ENCODE results near the gene SYT13.

Gene SYT13

DNA sequence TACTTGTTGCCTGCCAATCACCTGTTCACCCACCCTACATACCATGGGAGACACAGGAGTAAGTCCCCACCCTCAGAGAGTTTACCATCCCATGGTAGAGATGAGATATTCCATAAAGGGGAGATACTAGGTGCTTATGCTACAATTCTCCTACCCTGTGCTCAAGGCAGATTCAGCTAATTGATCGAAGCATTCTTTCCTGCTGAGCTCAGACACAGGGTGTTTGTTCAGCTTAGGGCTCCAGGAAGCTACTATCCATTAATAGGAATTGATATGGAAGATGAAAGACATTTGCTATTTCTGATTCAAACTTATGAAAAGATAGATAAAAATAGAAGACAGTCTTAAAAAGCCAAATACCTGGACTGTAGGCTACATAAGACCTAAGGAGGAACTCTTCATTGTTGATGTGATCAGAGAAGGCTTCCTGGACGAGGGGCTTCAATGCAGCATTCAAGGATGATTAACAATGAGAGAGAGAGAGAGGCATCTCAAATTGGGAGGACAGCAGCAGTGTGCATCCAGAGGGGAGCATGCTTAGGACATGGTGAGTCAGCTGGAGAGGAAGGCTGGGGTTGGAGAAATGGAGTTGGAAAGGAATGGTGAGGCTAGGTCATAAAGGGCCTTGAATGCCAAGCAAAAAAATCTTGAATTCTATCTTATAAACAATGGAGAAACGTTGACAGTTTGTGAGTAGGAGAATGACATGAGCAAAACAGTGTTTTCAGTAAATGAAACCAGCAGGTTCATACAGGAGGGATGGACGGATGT is 15.0 kb downstream of the SYT13 start:
- TF ChIP-seq, protein P1, sequence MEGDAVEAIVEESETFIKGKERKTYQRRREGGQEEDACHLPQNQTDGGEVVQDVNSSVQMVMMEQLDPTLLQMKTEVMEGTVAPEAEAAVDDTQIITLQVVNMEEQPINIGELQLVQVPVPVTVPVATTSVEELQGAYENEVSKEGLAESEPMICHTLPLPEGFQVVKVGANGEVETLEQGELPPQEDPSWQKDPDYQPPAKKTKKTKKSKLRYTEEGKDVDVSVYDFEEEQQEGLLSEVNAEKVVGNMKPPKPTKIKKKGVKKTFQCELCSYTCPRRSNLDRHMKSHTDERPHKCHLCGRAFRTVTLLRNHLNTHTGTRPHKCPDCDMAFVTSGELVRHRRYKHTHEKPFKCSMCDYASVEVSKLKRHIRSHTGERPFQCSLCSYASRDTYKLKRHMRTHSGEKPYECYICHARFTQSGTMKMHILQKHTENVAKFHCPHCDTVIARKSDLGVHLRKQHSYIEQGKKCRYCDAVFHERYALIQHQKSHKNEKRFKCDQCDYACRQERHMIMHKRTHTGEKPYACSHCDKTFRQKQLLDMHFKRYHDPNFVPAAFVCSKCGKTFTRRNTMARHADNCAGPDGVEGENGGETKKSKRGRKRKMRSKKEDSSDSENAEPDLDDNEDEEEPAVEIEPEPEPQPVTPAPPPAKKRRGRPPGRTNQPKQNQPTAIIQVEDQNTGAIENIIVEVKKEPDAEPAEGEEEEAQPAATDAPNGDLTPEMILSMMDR (IDR thresholded peaks at IDR 0.05; ENCODE audit: low read depth, low read length) = no peak
- no peaks in the 10 kb centered on the region for H3K27me3 ChIP-seq (ENCODE audit: insufficient read depth, low read depth, severe bottlenecking)
- no peak overlapping the region for H3K4me3 ChIP-seq (ENCODE audit: low read depth, low read length)
- no peak for DNase-seq
- H3K27ac ChIP-seq = no peak overlapping the region
- no peaks in the 10 kb centered on the region for H3K9me3 ChIP-seq (ENCODE audit: severe bottlenecking)
- H3K36me3 ChIP-seq = no peaks in the 10 kb centered on the region

- Histone ChIP-seq H3K36me3 (no peaks in the 10 kb centered on the region), H3K27ac (no peak overlapping the region), H3K9me3 (ENCODE audit: severe bottlenecking) (no peaks in the 10 kb centered on the region), H3K4me3 (ENCODE audit: low read depth, low read length) (no peak overlapping the region), H3K27me3 (ENCODE audit: insufficient read depth, low read depth, severe bottlenecking) (no peaks in the 10 kb centered on the region)
- TF ChIP-seq, protein P1 (IDR thresholded peaks at IDR 0.05; ENCODE audit: low read depth, low read length) = no peak
- no peak for DNase-seq
These were observed 16.5 kb downstream of the SYT13 start for GRCh38 chr11:45269678-45270077.

DNA sequence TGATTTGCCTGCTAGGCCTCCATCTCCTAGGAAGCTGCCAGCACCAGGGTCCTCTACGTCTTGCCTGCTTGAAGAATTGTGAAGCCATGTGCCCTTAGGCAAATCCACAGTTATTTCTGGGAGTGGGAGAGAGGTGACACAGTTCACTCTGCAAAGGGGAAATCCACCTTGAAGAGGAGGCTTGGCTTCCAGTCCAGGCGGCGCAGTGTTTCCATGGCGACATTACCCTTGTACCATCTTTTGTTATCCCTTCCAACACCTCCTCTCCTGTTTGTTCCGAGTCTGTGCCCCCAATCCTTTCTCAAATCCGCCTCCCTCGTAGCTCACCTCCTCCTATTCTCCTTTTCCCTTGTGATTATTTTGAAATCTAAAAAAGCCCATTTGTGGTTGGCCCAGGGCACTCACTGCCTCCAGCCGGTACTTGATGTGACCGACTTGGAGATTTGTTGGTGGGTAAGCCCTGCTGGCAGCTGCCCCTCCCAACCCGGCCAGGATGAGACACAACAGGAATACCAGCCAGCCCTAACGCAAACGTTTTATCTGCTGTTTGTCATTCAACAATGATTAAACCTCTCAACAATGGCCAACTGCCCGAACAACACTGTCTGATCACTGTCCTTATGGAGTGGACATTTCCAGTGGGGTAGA is 18.4 kb downstream of the SYT13 start:
- Histone ChIP-seq H3K27ac (no peak overlapping the region), H3K36me3 (no peaks in the 10 kb centered on the region), H3K4me3 (ENCODE audit: low read depth, low read length) (no peak overlapping the region), H3K27me3 (ENCODE audit: insufficient read depth, low read depth, severe bottlenecking) (no peaks in the 10 kb centered on the region), H3K9me3 (ENCODE audit: severe bottlenecking) (no peaks in the 10 kb centered on the region)
- no peak for DNase-seq
- TF ChIP-seq, protein P1 (IDR thresholded peaks at IDR 0.05; ENCODE audit: low read depth, low read length) = no peak

DNA sequence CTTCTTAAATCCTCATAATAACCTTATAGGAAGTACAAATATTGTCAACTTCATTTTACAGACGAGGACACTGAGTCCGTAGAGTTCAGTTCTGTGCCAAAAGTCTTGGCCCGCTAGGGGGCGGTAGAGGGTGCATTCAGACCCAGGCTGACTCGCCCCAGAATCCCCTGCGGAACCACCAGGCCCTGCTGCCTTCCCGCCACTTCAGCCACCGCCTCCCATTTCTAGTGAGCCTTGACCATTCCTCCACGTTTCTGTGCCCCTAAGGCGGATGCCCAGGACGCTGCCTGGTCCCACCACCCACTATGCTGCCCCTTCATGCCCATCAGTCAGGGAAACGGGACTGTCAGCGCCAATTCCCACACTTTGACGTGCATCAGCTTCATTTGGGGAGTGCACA is 19.1 kb downstream of the SYT13 start:
- no peaks in the 10 kb centered on the region for H3K36me3 ChIP-seq
- no peak overlapping the region for H3K4me3 ChIP-seq (ENCODE audit: low read depth, low read length)
- H3K27ac ChIP-seq = no peak overlapping the region
- TF ChIP-seq, protein P1 (IDR thresholded peaks at IDR 0.05; ENCODE audit: low read depth, low read length) = peak; percentile 44; the same call in 1 of the 2 replicates
- no peaks in the 10 kb centered on the region for H3K9me3 ChIP-seq (ENCODE audit: severe bottlenecking)
- peak; percentile 19 for DNase-seq
- no peaks in the 10 kb centered on the region for H3K27me3 ChIP-seq (ENCODE audit: insufficient read depth, low read depth, severe bottlenecking)

DNA sequence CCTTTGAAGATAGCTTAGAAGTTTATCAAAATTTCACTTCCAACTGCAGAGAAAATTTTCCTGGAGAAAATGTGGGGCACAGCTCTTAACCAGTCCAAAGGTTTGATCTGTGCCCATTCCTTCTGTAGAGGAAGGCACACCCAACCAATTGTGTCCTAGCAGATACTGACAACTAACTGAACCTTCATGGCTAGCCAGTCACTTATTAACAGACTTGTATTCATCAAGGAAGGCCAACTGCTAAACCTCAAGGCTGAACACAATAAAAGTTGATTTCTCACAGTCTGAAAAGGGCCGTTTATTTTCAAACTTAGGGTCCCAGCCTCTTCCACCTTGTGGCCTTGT is 19.5 kb downstream of the SYT13 start:
- TF ChIP-seq, protein P1 (IDR thresholded peaks at IDR 0.05; ENCODE audit: low read depth, low read length) = no peak
- H3K27ac ChIP-seq = no peak overlapping the region
- H3K9me3 ChIP-seq (ENCODE audit: severe bottlenecking) = no peaks in the 10 kb centered on the region
- H3K4me3 ChIP-seq (ENCODE audit: low read depth, low read length) = no peak overlapping the region
- no peaks in the 10 kb centered on the region for H3K27me3 ChIP-seq (ENCODE audit: insufficient read depth, low read depth, severe bottlenecking)
- DNase-seq = no peak
- H3K36me3 ChIP-seq = no peaks in the 10 kb centered on the region

Measured in WERI-Rb-1 (cell line).